HEK293T (cell line): ENCODE results near the gene CYCS.

Experiments used
- CTCF ChIA-PET: fragments of 350-600 bp; formaldehyde crosslinking; extraction: SDS; loops from one replicate; lab custom pipeline; 2021; ENCODE audit warnings: antibody characterized with exemption, inconsistent platforms; lab: Yijun Ruan, JAX
- POLR2A ChIA-PET: fragments of 350-600 bp; formaldehyde crosslinking; extraction: SDS; loops from one replicate; lab custom pipeline; 2020; ENCODE audit warnings: antibody characterized with exemption, inconsistent platforms; lab: Yijun Ruan, JAX
- DNase-seq: peaks from one replicate; pipeline ENCODE4 v3.0.0; 2012; ENCODE audit warnings: mixed read lengths; ENCODE audit errors: extremely low spot score
- ARNT ChIP-seq: fragments of 450-650 bp; IDR thresholded peaks from 2 replicates; pipeline ENCODE4 v1.6.1; 2017; ENCODE audit warnings: mild to moderate bottlenecking
- BHLHE40 ChIP-seq: fragments of 450-650 bp; IDR thresholded peaks from 2 replicates; pipeline ENCODE4 v1.6.1; 2016; ENCODE audit warnings: mild to moderate bottlenecking, moderate library complexity, borderline replicate concordance
- CTBP1 ChIP-seq: fragments of 450-650 bp; IDR thresholded peaks from 2 replicates; pipeline ENCODE4 v1.6.1; 2016; ENCODE audit warnings: borderline replicate concordance
- ELF4 ChIP-seq: fragments of 450-650 bp; IDR thresholded peaks from 2 replicates; pipeline ENCODE4 v1.6.1; 2017; ENCODE audit warnings: antibody characterized with exemption
- FOXA1 ChIP-seq: fragments of 450-650 bp; IDR thresholded peaks from 2 replicates; pipeline ENCODE4 v1.6.1; 2016; ENCODE audit warnings: mild to moderate bottlenecking
- FOXK2 ChIP-seq: fragments of 450-650 bp; IDR thresholded peaks from 2 replicates; pipeline ENCODE4 v1.6.1; 2016; ENCODE audit warnings: mild to moderate bottlenecking
- FOXM1 ChIP-seq: fragments of 450-650 bp; IDR thresholded peaks from 2 replicates; pipeline ENCODE4 v1.6.1; 2017; ENCODE audit warnings: mild to moderate bottlenecking, borderline replicate concordance
- HDGF ChIP-seq: fragments of 450-650 bp; IDR thresholded peaks from 2 replicates; pipeline ENCODE4 v1.6.1; 2017; ENCODE audit warnings: antibody characterized with exemption, borderline replicate concordance
- L3MBTL2 ChIP-seq: fragments of 450-650 bp; conservative IDR thresholded peaks from 2 replicates; pipeline ENCODE4 v1.6.1; 2016; ENCODE audit warnings: mild to moderate bottlenecking
- LEF1 ChIP-seq: fragments of 450-650 bp; IDR thresholded peaks from 2 replicates; pipeline ENCODE4 v1.6.1; 2017; ENCODE audit warnings: mild to moderate bottlenecking, borderline replicate concordance
- NFRKB ChIP-seq: fragments of 450-650 bp; IDR thresholded peaks from 2 replicates; pipeline ENCODE4 v1.6.1; 2016; ENCODE audit warnings: mild to moderate bottlenecking, moderate library complexity
- PKNOX1 ChIP-seq: fragments of 450-650 bp; IDR thresholded peaks from 2 replicates; pipeline ENCODE4 v1.6.1; 2016
- SP1 ChIP-seq: fragments of 450-650 bp; IDR thresholded peaks from 2 replicates; pipeline ENCODE4 v1.6.1; 2017
- SUZ12 ChIP-seq: fragments of 450-650 bp; IDR thresholded peaks from 2 replicates; pipeline ENCODE4 v1.6.1; 2016; ENCODE audit warnings: mild to moderate bottlenecking
- TARDBP ChIP-seq: fragments of 450-650 bp; IDR thresholded peaks from 2 replicates; pipeline ENCODE4 v1.6.1; 2016
- ZNF384 ChIP-seq: fragments of 450-650 bp; IDR thresholded peaks from 2 replicates; pipeline ENCODE4 v1.6.1; 2016

CYCS gene

GRCh38 chr7:25093268-25093826 is 31.7 kb downstream of the CYCS start:
- ChIA-PET POLR2A (interaction anchor here (0.5 to 3.2 kb wide), 2 partner anchors 32 to 799 kb away, joined by 4 to 16 read pairs; partner anchors contain the start of gene CYCS), CTCF (interaction anchor here (0.6 to 6.0 kb wide), 11 partner anchors 14 to 281 kb away, joined by 3 to 49 read pairs (median 3); no protein-coding TSS in a partner anchor)
- peak; percentile 69 for DNase-seq
- TF ChIP-seq SP1 (no peak), HDGF (no peak), ELF4 (no peak), CTBP1 (no peak), BHLHE40 (no peak), NFRKB (no peak), FOXA1 (no peak), FOXK2 (no peak), FOXM1 (no peak)

GRCh38 chr7:25091779-25092178 is 33.3 kb downstream of the CYCS start:
- CTCF ChIA-PET, result interaction anchor here (4.9 to 6.0 kb wide), 2 partner anchors 271 to 279 kb away, joined by 27 to 49 read pairs; no protein-coding TSS in a partner anchor
- POLR2A ChIA-PET, result interaction anchor here (3.2 kb wide), 1 partner anchor 33 kb away, joined by 16 read pairs; the partner anchor contains the start of gene CYCS

GRCh38 chr7:25091176-25091575 is 33.9 kb downstream of the CYCS start:
- POLR2A ChIA-PET, result no interaction called here
- DNase-seq, result no peak
- CTCF ChIA-PET, result interaction anchor here (0.9 to 6.0 kb wide), 2 partner anchors 8 to 279 kb away, joined by 3 to 49 read pairs; no protein-coding TSS in a partner anchor
- TF ChIP-seq BHLHE40 (no peak), ARNT (no peak), FOXM1 (no peak), TARDBP (no peak), PKNOX1 (no peak), LEF1 (no peak), SP1 (no peak), NFRKB (no peak), L3MBTL2 (no peak), SUZ12 (no peak), ELF4 (no peak), CTBP1 (no peak)

More at GRCh38 chr7:25091779-25092178, 33.3 kb downstream of the CYCS start:
- TF ChIP-seq PKNOX1, result no peak
- no peak for TF ChIP-seq TARDBP
- TF ChIP-seq SUZ12, result no peak
- TF ChIP-seq ELF4, result no peak
- TF ChIP-seq L3MBTL2, result no peak
- TF ChIP-seq LEF1, result no peak
- TF ChIP-seq ZNF384, result no peak
- DNase-seq, result no peak

- ChIA-PET CTCF (interaction anchor here (0.9 to 6.0 kb wide), 2 partner anchors 9 to 278 kb away, joined by 3 to 49 read pairs; no protein-coding TSS in a partner anchor), POLR2A (interaction anchor here (1.2 kb wide), 1 partner anchor 35 kb away, joined by 3 read pairs; no protein-coding TSS in a partner anchor)
- no peak for TF ChIP-seq BHLHE40
- no peak for TF ChIP-seq L3MBTL2
- no peak for TF ChIP-seq CTBP1
- TF ChIP-seq SUZ12, result no peak
- no peak for TF ChIP-seq TARDBP
- TF ChIP-seq NFRKB, result no peak
- TF ChIP-seq FOXA1, result no peak
- TF ChIP-seq ELF4, result no peak
- TF ChIP-seq HDGF, result no peak
- TF ChIP-seq LEF1, result no peak
- TF ChIP-seq FOXM1, result no peak
- no peak for TF ChIP-seq SP1
- no peak for TF ChIP-seq FOXK2
- TF ChIP-seq PKNOX1, result no peak
- TF ChIP-seq ZNF384, result no peak
- DNase-seq, result no peak
These were observed 34.7 kb downstream of the CYCS start for GRCh38 chr7:25090374-25090773.

- ChIA-PET POLR2A (no interaction called here), CTCF (no interaction called here)
- TF ChIP-seq ARNT (no peak), PKNOX1 (no peak), TARDBP (no peak), CTBP1 (no peak), SP1 (no peak), FOXK2 (no peak), ELF4 (no peak), NFRKB (no peak), BHLHE40 (no peak), HDGF (no peak), FOXA1 (no peak), LEF1 (no peak), ZNF384 (no peak), L3MBTL2 (no peak), SUZ12 (no peak), FOXM1 (no peak)
- no peak for DNase-seq
These were observed 37.2 kb downstream of the CYCS start for GRCh38 chr7:25087855-25088254.
